AG08395 (cell line): ENCODE results near the gene MORN5.

ENCODE experiments used
- DNase-seq: peaks from one replicate; pipeline ENCODE4 v3.0.0; 2012; ENCODE audit warnings: mixed read lengths, low spot score

Gene MORN5

DNA sequence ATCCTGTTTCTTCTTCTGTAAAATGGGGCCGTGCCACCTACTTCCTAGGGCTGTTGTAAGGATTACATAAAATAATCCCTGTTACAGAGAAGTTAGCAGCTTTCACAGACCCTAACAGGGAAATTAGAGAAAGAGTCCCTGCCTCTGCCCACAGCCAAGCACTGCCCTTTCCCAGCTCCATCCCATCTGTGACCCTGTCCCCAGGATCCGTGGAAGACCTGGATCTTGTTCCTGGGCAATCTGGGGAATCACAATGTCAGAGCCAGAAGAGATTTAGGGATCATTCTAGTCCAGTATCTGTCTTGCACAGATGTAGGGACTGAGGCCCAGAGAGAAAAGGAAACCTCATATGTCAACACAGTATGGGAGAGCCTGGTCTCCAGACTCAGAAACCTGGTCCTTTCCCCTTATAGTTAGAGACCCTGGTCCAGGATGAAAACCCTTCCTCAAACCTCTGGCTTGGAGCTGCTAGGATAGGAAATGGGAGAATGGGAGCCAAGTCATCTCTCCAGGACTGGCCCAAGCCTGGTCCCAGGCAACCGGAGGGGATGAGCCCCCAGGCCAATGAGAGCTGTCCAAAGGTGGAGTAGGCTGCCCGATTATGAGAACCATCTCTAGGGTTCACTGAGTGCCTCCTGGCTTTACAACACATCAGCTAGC, 56.6 kb downstream of the MORN5 start:
- no peak for DNase-seq

GRCh38 chr9:122216798-122217418, 57.2 kb downstream of the MORN5 start:
- no peak for DNase-seq

DNA sequence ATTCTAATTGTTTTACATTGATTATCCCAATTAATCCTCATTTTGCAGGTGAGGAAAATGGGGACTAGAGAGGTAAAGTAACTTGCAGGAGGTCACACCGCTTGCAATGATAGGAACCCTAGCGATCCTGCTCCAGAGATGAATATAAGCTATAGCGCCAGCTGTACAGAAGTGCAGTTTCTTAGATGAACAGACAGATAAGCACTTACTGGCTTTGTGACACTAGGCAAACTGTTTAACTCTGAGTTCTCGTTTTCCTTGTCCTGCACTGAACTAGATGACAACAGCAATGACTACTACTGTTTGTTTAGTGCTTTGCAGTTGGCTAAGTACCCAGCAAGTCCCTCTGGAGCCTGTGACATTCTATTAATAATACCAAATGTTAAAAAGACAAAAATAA, 57.9 kb downstream of the MORN5 start:
- DNase-seq: no peak

DNA sequence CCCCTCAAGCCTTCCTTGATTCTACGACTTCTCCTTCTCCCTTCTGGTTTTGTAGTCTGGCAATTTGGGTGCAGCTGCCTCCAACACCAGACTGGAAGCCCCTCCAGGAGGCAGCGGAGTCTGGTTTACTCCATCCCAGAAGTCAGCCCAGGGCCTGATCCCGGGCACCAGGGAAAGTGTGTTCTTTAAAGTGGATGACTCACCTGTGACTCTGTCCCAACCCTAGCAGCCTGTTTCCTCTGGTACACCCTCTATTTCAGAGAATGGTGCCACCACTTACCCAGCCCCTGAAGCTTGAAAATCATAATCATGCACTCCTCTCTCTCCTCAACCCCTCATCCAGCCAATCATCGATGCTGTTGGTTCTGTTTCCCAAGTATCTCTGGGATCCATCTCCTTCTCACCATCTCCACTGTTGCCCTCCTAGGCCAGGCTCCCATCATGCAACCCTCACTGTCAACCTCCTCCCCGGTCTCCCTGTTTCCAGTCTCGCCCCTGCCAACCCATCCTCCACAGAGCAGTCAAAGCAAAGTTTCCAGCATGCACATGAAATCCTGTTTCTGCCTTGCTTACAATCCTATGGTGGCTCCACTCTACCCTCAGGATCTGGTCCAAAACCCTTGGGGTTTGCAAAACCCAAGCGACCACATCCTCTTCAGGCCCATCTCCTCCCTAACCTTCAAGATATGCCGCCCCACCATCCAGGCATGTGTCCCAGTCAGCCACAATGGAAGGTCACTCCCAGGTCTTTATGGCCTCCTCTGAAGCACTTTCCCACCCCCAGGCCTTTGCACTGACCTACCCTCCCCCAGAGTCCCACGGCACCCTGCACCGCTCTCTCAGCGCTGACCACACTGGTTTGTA, 58.6 kb downstream of the MORN5 start:
- no peak for DNase-seq

DNA sequence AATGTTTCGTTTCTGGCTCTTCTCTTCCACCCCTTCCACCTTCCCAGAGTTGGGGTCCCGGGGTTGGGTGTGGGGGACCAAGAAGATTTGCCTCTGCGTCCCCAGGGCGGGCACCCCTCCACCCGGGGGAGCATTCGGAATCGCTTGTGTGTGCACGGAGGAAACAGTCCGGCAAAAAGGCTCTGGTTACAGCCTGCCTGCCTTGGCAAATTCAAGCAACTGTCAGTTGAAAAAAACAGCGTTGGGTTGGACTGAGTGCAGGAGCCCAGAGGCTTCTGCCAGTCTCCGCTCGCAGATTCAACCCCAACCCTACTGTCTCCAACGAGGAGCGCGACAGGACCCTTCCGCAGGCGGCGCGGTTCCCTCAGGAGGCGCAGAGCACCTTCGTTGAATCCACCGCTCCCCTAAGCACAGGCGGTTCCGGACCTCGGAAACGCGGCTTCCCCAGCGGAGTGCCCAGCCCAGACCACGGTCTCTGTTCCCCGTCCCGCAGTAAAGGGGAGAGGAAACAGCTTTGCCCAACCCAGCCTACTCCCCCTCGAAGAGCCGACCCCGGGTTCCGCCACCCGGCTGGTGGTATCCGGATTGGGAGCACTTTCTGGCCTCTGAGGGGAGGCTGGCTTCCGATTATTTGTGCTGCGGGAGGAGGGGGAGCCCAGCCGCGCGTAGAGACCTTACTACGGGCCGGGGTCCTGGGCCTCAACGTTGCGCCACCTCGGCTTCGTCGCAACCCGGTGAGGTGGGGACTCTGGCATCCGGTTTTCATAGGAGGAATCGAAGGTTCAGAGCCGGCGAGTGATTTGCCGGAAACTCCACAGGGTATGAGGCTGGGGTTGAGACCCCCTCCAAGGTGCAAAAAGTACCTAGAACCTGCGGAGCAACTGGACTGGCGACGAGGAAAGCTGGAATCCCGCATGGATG, 59.5 kb downstream of the MORN5 start:
- no peak for DNase-seq

DNA sequence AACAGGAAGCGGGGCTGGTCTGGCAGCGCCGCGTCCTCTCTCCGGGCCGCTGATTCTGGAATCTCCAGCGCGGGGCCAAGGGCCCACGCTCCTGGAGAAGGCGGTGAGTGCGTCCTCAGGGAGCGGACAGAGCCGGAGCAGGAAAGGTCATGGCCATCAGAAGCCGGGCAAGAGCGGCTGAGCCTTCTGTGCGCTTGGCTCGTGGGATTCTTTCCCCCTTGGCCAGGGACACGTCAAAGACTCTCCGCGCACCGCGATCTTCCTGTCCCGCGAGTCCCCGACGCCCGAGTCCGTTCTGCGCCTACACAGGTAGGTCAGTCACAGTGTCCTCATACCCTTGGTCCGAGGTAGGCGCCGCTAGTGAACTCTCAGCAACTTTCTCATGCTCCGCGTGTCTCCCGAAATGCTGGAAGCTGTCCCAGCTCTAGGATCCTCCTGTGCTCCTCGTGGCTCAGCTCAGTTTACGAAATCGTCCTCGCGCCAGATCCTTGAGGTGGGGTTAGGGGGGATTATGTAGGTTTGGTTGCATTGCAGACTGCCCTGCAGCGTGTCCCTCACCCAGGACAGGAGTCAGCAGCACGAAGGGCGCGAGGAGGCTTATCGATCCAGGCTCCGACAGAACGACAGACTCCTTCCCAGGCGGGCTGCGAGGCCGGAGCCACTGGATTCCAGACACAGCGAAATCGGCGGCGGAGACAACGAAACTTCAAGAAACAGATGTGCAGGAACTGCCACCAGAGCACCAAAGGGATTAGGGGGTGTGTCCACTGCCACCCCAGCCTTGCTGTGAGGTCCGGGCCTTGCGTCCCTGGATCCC, 60.4 kb downstream of the MORN5 start:
- no peak for DNase-seq

DNA sequence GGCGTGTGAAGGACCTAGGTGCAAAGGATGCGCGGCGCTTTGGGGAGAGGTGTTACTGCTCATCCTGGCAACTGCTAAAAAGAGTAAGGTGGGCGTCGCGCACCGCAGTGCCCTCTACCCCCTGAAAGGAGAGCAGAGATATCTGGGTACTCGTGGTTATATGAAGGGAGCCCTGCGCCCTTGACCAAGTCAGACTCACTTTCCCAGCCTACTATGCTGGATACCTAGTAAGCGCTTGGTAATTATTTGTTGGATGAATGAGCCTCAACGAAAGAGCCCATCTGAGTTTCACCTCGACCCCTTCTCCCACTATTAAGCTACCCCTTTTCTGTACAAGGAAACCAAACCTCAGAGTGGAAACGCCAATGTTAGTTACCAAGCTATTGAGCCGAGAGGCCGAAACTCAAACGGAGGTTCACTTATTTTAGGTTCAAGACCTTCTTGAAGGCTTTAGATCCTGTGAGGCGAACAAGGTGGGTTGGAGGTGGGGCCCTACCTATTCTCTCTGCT, 61.0 kb downstream of the MORN5 start:
- no peak for DNase-seq

- no peak for DNase-seq
Measured at GRCh38 chr9:122221183-122221811, 61.6 kb downstream of the MORN5 start.

GRCh38 chr9:122222791-122223190, 63.1 kb downstream of the MORN5 start:
- no peak for DNase-seq

GRCh38 chr9:122223435-122223834, 63.7 kb downstream of the MORN5 start:
- no peak for DNase-seq

DNA sequence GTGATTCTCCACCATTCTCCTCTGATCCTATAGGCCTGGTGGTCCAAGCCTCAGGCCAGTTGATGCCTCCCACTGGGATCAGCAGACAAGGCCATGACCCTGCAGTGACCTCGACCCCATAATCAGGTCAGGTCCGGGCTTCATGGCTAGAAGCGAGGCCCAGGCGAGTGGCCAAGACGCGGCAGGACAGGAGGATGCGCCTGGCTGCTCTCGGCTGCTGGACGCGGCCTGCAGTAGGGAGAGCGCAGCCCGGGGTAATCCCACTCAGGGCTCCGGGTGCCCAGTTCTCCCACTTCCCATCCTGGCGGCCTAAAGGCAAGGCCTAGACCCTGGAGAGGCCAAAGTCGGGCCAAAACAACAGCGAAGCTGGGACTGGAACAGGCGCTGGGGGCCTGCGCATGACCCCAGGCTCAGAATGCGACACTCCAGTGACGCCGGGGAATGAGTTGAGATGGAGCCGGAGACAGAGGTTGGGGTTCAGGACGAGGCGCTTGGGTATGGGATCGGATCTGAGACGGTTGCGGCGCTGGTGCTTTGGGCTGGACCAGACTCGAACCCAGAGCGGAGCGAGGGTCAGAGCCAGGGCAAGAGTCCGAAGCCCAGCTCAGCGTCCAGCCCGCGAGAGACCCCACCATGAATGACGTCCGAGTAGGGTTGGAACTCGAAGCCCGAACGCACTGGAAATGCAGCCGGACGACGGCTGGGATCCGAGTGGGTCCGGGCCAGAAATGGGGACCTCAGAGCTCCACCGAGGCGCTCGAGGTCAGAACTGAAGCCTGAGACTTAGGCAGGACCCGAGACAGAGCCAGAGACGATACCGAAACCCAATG, 65.8 kb downstream of the MORN5 start:
- no peak for DNase-seq

DNA sequence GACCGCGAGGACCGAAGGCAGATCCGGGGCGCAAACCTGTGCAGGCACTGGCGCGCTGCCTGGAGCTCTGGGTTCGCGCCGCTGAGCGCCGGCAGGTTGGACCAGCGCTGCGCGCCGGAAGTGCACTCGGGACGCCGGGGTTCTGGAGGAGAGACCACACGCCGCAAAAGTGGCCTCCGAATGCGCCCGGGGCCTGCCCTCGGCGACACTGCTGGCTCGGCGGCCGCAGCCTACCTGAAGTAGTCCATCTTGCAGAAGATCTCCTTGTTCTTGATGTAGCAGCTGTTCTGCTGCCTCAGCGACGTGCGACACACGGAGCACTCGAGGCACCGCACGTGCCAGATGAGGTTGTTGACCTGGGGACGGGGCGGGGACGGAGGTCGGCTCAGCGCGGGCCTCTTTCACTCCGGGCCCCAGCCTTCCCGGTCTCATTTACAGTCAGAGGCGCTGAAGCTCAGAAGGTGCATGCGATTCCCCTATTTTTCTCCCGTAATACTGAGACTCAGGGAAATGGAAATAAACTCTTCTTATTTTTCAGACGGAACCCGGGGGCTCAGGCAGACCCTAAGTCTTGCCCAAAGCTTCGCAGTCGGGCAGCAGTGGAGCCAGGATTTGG, 66.5 kb downstream of the MORN5 start:
- no peak for DNase-seq

GRCh38 chr9:122226758-122227574, 67.3 kb downstream of the MORN5 start:
- DNase-seq: no peak

DNA sequence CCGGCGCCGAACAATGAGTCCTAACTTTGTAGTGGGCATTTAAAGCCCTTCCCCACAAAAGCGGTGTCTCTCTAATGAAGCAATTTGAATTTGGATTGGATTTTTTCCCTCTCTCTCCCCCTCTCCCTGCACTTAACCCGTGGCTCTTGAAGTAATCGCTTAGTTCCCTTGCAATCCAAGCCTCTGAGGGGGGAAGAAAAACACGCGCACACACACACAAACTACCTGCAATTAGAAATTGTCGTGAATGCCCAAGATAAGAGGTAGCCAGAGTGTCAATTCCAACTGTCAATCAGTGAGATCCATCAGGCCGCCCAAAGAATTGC, 67.8 kb downstream of the MORN5 start:
- no peak for DNase-seq

DNA sequence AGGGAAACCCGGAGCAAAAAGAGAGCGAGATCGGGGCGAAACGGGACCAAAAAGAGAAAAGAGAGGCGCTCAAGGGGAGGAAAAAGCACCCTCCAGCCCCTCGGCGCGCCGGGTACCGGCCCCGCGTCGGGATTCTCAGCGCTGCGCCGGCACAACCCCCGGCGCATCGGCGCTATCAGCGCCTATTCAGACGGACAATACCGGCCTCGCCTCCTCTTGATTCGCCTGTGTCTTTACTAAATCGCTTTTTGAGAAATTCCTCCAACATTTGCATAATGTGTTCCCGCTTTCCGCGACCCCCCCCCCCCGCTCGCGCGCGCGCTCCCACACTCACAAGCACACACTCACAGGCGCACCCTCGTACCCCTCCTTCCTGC, 68.5 kb downstream of the MORN5 start:
- no peak for DNase-seq

DNA sequence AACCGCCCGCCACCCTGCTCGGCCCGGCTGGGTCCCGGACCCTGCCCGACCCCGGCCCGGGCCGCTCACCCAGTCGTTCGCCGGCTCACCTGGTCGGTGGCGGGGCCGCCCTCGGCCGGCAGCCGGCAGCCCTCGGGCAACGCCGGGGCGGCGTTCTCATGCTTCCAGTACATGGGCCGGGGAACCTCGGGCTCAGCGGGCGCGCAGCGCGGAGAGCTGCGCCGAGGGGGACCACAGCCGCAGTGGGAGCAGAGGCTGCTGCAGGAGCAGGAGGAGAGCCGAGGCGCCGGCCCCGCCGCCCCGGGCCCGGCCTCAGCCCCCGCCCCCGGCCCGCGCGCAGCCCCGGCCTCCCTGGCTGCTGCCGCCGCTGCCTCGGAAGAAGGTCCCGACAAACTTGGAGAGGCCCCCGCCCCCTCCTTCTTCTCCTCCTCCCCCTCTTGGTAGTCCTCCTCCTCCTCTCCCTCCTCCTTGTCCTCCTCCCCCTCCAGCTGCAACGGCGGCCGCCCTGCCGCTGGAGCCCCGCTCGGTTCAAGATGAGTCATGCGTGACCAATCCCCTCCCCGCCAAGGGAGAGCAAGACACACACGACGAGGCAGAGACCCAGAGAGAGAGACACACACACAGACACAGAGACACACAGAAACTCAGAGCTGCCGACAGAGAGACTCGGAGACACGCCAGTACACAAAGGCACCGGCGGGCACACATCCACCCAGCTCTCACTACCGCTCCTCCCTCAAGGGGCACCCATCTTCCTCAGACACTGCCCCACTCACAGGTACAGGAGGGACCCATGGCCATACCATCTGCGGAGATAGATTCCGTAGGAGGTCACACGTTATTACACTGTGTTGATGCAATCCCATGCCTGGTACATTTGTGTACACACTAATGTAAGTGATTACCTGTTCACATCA, 69.1 kb downstream of the MORN5 start, which contains the start of gene LHX6:
LHX6 (minus strand) TSS at position 390 of the 917 bp plus-strand sequence; CDS start at position 173, 217 bp downstream.
- DNase-seq: peak; percentile 53

GRCh38 chr9:122229485-122229837, 69.8 kb downstream of the MORN5 start:
- DNase-seq: no peak
